ENCODE results near the gene KIFC1. TPM values are rescaled to one million over a fixed set of nuclear protein-coding genes. Genes with fewer than 3 reads are reported as not detected.

KIFC1 gene
- polyA plus RNA-seq, 3 donors: 0.14 to 0.87 (median 0.68) TPM

- Mint-ChIP-seq H3K4me1 (peaks cover 13% of the 10 kb centered on the region), H3K9me3 (peaks cover 0 to 2% (median 0%) of the 10 kb centered on the region in 7 donors), H3K36me3 (peaks cover 15 to 16% of the 10 kb centered on the region in 2 donors), H3K27me3 (ENCODE audit: low read depth in 3 of 3) (peaks cover 0 to 7% (median 7%) of the 10 kb centered on the region in 3 donors), H3K4me3 (no peak overlapping the region), H3K27ac (no peak overlapping the region)
- H3K27me3 ChIP-seq (ENCODE audit: control insufficient read depth in 2 of 2, insufficient read depth in 2 of 2, low read length in 2 of 2): no peaks in the 10 kb centered on the region
- WGBS (ENCODE audit: insufficient coverage): 78% methylated on average over 2 of the region's 3 CpGs
- H4K20me1 ChIP-seq (ENCODE audit: insufficient read depth, low read length): no peaks in the 10 kb centered on the region
- no peak overlapping the region for H3K4me3 ChIP-seq (replicated peaks in 1 of 3; ENCODE audit: low read depth in 2 of 3, low read length in 3 of 3)
- TF ChIP-seq CTCF (IDR thresholded peaks at IDR 0.05): no peak
- intact Hi-C loops (cut with micrococcal nuclease): no loop called here
- H3K79me2 ChIP-seq (ENCODE audit: insufficient read depth, low read length): peaks cover 12% of the 10 kb centered on the region
- no peaks in the 10 kb centered on the region for H3K9me3 ChIP-seq (replicated peaks in 1 of 2; ENCODE audit: control insufficient read depth in 1 of 2, insufficient read depth in 1 of 2, low read length in 2 of 2)
- H3K4me2 ChIP-seq (replicated peaks; ENCODE audit: extremely low read depth, low read length, poor library complexity, severe bottlenecking): no peak overlapping the region
- H3K4me1 ChIP-seq (ENCODE audit: control insufficient read depth in 1 of 2, insufficient read depth in 2 of 2, low read length in 2 of 2): peaks cover 7 to 14% of the 10 kb centered on the region in 2 donors
- no peak overlapping the region for H2AFZ ChIP-seq (ENCODE audit: insufficient read depth, low read depth, low read length, poor library complexity, severe bottlenecking)
- no peak for DNase-seq
- H3K27ac ChIP-seq (ENCODE audit: low read depth in 1 of 2, low read length in 2 of 2): no peak overlapping the region
- H3K36me3 ChIP-seq (replicated peaks in 1 of 2; ENCODE audit: control insufficient read depth in 1 of 2, insufficient read depth in 2 of 2, low read length in 2 of 2): peaks cover 0 to 11% of the 10 kb centered on the region in 2 donors
- no peak overlapping the region for H3K9ac ChIP-seq (ENCODE audit: insufficient read depth, low read length, poor library complexity, severe bottlenecking)
These were observed 67.1 kb downstream of the KIFC1 start for GRCh38 chr6:33458676-33459075.

GRCh38 chr6:33459226-33459625 is 67.6 kb downstream of the KIFC1 start:
- DNase-seq: no peak
- Mint-ChIP-seq H3K27ac (no peak overlapping the region), H3K4me3 (no peak overlapping the region), H3K9me3 (peaks cover 0 to 2% (median 0%) of the 10 kb centered on the region in 7 donors), H3K27me3 (ENCODE audit: low read depth in 3 of 3) (peaks cover 2 to 10% (median 9%) of the 10 kb centered on the region in 3 donors), H3K36me3 (peaks cover 15 to 16% of the 10 kb centered on the region in 2 donors), H3K4me1 (peaks cover 10% of the 10 kb centered on the region)
- no peaks in the 10 kb centered on the region for H3K9me3 ChIP-seq (replicated peaks in 1 of 2; ENCODE audit: control insufficient read depth in 1 of 2, insufficient read depth in 1 of 2, low read length in 2 of 2)
- no peak overlapping the region for H3K27ac ChIP-seq (ENCODE audit: low read depth in 1 of 2, low read length in 2 of 2)
- no peaks in the 10 kb centered on the region for H3K27me3 ChIP-seq (ENCODE audit: control insufficient read depth in 2 of 2, insufficient read depth in 2 of 2, low read length in 2 of 2)
- no peak overlapping the region for H3K9ac ChIP-seq (ENCODE audit: insufficient read depth, low read length, poor library complexity, severe bottlenecking)
- no peak for TF ChIP-seq CTCF (IDR thresholded peaks at IDR 0.05)
- H3K4me3 ChIP-seq (replicated peaks in 1 of 3; ENCODE audit: low read depth in 2 of 3, low read length in 3 of 3): no peak overlapping the region
- no peaks in the 10 kb centered on the region for H4K20me1 ChIP-seq (ENCODE audit: insufficient read depth, low read length)
- H3K4me2 ChIP-seq (replicated peaks; ENCODE audit: extremely low read depth, low read length, poor library complexity, severe bottlenecking): no peak overlapping the region
- intact Hi-C loops (cut with micrococcal nuclease): no loop called here
- WGBS (ENCODE audit: insufficient coverage): 100% methylated on average over 2 of the region's 2 CpGs
- H2AFZ ChIP-seq (ENCODE audit: insufficient read depth, low read depth, low read length, poor library complexity, severe bottlenecking): no peak overlapping the region
- H3K36me3 ChIP-seq (replicated peaks in 1 of 2; ENCODE audit: control insufficient read depth in 1 of 2, insufficient read depth in 2 of 2, low read length in 2 of 2): peaks cover 0 to 11% of the 10 kb centered on the region in 2 donors
- peaks cover 7 to 9% of the 10 kb centered on the region in 2 donors for H3K4me1 ChIP-seq (ENCODE audit: control insufficient read depth in 1 of 2, insufficient read depth in 2 of 2, low read length in 2 of 2)
- peaks cover 7% of the 10 kb centered on the region for H3K79me2 ChIP-seq (ENCODE audit: insufficient read depth, low read length)

Small RNA genes within 50 kb of the gene (small RNA-seq; reads per million reads assigned to genes)
- gene RPL35AP4 (ENCODE audit: insufficient read length, low read depth) (not detected), gene ZBTB9 (ENCODE audit: insufficient read length, low read depth) (not detected)

Other genes starting within 250 kb of the KIFC1 start
- under 1 TPM in 1 of 3 donors, not detected in 2; 0.57 TPM for gene COL11A2, start 199.4 kb upstream of the KIFC1 start, polyA plus RNA-seq
- gene RXRB, start 191.2 kb upstream of the KIFC1 start, polyA plus RNA-seq: 10 to 100 TPM in 1 of 3 donors, 1 to 10 TPM in 2; 4.5 to 74.5 (median 5.1) TPM
- gene SLC39A7, start 191.0 kb upstream of the KIFC1 start, polyA plus RNA-seq: 10 to 100 TPM; 14.5 to 32.7 (median 17.7) TPM
- 10 to 100 TPM in 1 of 3 donors, 1 to 10 TPM in 2; 3.8 to 10.6 (median 4.7) TPM for gene HSD17B8, start 187.2 kb upstream of the KIFC1 start, polyA plus RNA-seq
- gene RING1, start 183.3 kb upstream of the KIFC1 start, polyA plus RNA-seq: 10 to 100 TPM in 1 of 3 donors, 1 to 10 TPM in 2; 4.6 to 27.9 (median 5.7) TPM
- gene VPS52, start 119.9 kb upstream of the KIFC1 start, polyA plus RNA-seq: 100 to 1,000 TPM in 1 of 3 donors, 10 to 100 TPM in 2; 11.0 to 150 (median 14.5) TPM
- gene RPS18, start 119.7 kb upstream of the KIFC1 start, polyA plus RNA-seq: 1,000 to 10,000 TPM; 2,430 to 3,295 (median 2,894) TPM
- 10 to 100 TPM in 2 of 3 donors, 1 to 10 TPM in 1; 6.5 to 32.2 (median 28.5) TPM for gene B3GALT4, start 114.7 kb upstream of the KIFC1 start, polyA plus RNA-seq
- 10 to 100 TPM; 33.3 to 41.0 (median 37.3) TPM for gene WDR46, start 102.6 kb upstream of the KIFC1 start, polyA plus RNA-seq
- gene PFDN6, start 102.2 kb upstream of the KIFC1 start, polyA plus RNA-seq: 10 to 100 TPM; 26.0 to 36.2 (median 28.4) TPM
- gene RGL2, start 92.9 kb upstream of the KIFC1 start, polyA plus RNA-seq: 100 to 1,000 TPM in 1 of 3 donors, 10 to 100 TPM in 2; 14.9 to 145 (median 15.5) TPM
- 100 to 1,000 TPM; 138 to 228 (median 141) TPM for gene TAPBP, start 77.7 kb upstream of the KIFC1 start, polyA plus RNA-seq
- gene ZBTB22, start 74.1 kb upstream of the KIFC1 start, polyA plus RNA-seq: 10 to 100 TPM; 12.2 to 16.5 (median 16.1) TPM
- gene DAXX, start 68.9 kb upstream of the KIFC1 start, polyA plus RNA-seq: 10 to 100 TPM; 22.3 to 39.2 (median 28.5) TPM
- gene PHF1, start 19.2 kb downstream of the KIFC1 start, polyA plus RNA-seq: 10 to 100 TPM in 1 of 3 donors, 1 to 10 TPM in 2; 3.0 to 90.2 (median 3.5) TPM
- gene CUTA, start 26.3 kb downstream of the KIFC1 start, polyA plus RNA-seq: 100 to 1,000 TPM; 137 to 160 (median 153) TPM
- gene SYNGAP1, start 28.2 kb downstream of the KIFC1 start, polyA plus RNA-seq: 1 to 10 TPM in 1 of 3 donors, not detected in 2; 4.0 TPM
- 1 to 10 TPM in 2 of 3 donors, under 1 TPM in 1; 0.42 to 2.0 (median 1.1) TPM for gene ZBTB9, start 62.8 kb downstream of the KIFC1 start, polyA plus RNA-seq
- 10 to 100 TPM; 27.8 to 41.5 (median 34.0) TPM for gene BAK1, start 188.5 kb downstream of the KIFC1 start, polyA plus RNA-seq
- 1 to 10 TPM in 1 of 3 donors, not detected in 2; 1.8 TPM for gene ITPR3, start 229.5 kb downstream of the KIFC1 start, polyA plus RNA-seq